ENCODE measurements around the gene SHISAL2A.

The SHISAL2A gene

DNA sequence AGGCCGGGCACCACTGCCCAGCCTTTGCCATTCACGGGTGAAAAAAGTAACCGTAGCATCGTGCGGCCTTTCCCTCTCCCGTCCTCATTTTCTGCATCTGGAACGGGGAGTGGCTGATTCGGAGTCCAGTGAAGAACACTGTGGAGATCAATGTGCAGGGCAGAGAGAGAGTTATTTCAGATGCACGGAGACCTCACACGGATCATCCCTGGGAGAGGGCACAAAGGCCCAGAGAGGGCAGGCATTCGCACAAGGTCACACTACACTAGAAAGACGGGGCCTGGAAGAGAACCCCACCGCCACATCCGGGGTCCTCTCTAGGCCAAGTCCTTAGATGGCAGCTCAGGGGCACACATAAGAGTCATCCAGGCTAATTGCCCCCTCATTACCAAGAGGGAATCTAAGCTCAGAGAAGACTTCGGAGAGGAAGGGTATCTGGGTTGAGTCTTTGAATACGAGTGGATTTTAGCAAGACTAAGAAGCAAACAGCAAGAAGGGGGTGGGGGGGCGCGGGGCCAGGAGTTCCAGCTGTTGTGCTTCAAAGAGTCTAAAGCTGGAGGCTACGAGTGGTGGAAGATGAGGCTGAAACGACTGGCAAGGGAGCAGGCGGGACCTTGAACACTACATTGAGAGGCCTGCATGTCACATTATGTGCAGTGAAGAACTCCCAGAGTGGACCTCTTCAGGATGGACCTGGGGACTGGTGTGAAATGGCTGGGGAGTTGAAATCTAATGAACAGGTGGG, 29.9 kb upstream of the SHISAL2A start:
- Histone ChIP-seq H3K36me3 (ENCODE audit: insufficient read depth, low read length) (peaks cover 35% of the 10 kb centered on the region), H3K79me2 (ENCODE audit: insufficient read depth, low read length) (peaks cover 38% of the 10 kb centered on the region), H3K9me3 (ENCODE audit: insufficient read depth, low read length, severe bottlenecking) (no peaks in the 10 kb centered on the region), H3K4me2 (ENCODE audit: insufficient read depth, low read length) (peak overlapping the region; percentile 73), H3K27ac (ENCODE audit: low read length) (peak overlapping the region; percentile 71), H3K4me3 (ENCODE audit: low read depth in 1 of 2, low read length in 2 of 2) (peak overlapping the region; percentile 48 to 59), H3K27me3 (ENCODE audit: insufficient read depth, low read length, poor library complexity) (no peaks in the 10 kb centered on the region), H2AFZ (ENCODE audit: low read depth, low read length) (peak overlapping the region; percentile 92), H4K20me1 (ENCODE audit: insufficient read depth, low read length) (no peaks in the 10 kb centered on the region), H3K9ac (ENCODE audit: low read depth, low read length) (peak overlapping the region; percentile 62), H3K4me1 (ENCODE audit: insufficient read depth, low read length) (peaks cover 38% of the 10 kb centered on the region)
- peak; percentile 46 for ATAC-seq (ENCODE audit: insufficient read depth, low read depth)
- no peak for TF ChIP-seq EZH2 (IDR thresholded peaks at IDR 0.05; ENCODE audit: borderline replicate concordance, low read depth, low read length, severe bottlenecking)
- TF ChIP-seq, protein P1, sequence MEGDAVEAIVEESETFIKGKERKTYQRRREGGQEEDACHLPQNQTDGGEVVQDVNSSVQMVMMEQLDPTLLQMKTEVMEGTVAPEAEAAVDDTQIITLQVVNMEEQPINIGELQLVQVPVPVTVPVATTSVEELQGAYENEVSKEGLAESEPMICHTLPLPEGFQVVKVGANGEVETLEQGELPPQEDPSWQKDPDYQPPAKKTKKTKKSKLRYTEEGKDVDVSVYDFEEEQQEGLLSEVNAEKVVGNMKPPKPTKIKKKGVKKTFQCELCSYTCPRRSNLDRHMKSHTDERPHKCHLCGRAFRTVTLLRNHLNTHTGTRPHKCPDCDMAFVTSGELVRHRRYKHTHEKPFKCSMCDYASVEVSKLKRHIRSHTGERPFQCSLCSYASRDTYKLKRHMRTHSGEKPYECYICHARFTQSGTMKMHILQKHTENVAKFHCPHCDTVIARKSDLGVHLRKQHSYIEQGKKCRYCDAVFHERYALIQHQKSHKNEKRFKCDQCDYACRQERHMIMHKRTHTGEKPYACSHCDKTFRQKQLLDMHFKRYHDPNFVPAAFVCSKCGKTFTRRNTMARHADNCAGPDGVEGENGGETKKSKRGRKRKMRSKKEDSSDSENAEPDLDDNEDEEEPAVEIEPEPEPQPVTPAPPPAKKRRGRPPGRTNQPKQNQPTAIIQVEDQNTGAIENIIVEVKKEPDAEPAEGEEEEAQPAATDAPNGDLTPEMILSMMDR (IDR thresholded peaks at IDR 0.05; ENCODE audit: borderline replicate concordance, extremely low read depth, low read length, poor library complexity, severe bottlenecking) = no peak
- peak; percentile 36 for DNase-seq

DNA sequence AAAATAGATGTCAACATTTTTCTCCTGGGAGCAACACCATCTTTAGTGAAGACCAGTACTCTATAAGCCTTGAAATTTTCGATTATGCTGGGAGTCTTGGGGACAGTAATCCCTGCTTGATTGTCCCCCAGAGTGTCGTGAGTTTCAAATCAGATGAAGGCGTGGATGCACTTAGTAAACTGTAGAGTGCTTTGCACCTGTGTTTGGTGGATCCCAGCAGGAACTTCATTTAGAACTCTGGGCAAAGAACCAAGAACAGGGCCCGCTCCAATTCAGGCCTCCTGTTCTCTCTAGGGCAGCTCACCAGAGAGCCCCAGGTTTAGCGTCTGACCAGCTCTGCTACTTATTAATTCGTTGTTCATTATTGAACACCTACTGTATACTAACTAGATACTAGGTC, 29.3 kb upstream of the SHISAL2A start:
- Histone ChIP-seq H4K20me1 (ENCODE audit: insufficient read depth, low read length) (no peaks in the 10 kb centered on the region), H3K27me3 (ENCODE audit: insufficient read depth, low read length, poor library complexity) (no peaks in the 10 kb centered on the region), H3K4me2 (ENCODE audit: insufficient read depth, low read length) (peak overlapping the region; percentile 73), H3K4me3 (ENCODE audit: low read depth in 1 of 2, low read length in 2 of 2) (peak overlapping the region in 1 of 2 experiments; percentile 59; a peak in 2 of 4 replicates), H3K4me1 (ENCODE audit: insufficient read depth, low read length) (peaks cover 38% of the 10 kb centered on the region), H3K9me3 (ENCODE audit: insufficient read depth, low read length, severe bottlenecking) (no peaks in the 10 kb centered on the region), H3K27ac (ENCODE audit: low read length) (peak overlapping the region; percentile 71; the same call in 1 of the 2 replicates), H3K9ac (ENCODE audit: low read depth, low read length) (peak overlapping the region; percentile 62), H3K79me2 (ENCODE audit: insufficient read depth, low read length) (peaks cover 38% of the 10 kb centered on the region), H2AFZ (ENCODE audit: low read depth, low read length) (no peak overlapping the region), H3K36me3 (ENCODE audit: insufficient read depth, low read length) (peaks cover 41% of the 10 kb centered on the region)
- no peak for ATAC-seq (ENCODE audit: insufficient read depth, low read depth)
- DNase-seq = no peak
- TF ChIP-seq, protein P1 (IDR thresholded peaks at IDR 0.05; ENCODE audit: borderline replicate concordance, extremely low read depth, low read length, poor library complexity, severe bottlenecking) = no peak
- no peak for TF ChIP-seq EZH2 (IDR thresholded peaks at IDR 0.05; ENCODE audit: borderline replicate concordance, low read depth, low read length, severe bottlenecking)

DNA sequence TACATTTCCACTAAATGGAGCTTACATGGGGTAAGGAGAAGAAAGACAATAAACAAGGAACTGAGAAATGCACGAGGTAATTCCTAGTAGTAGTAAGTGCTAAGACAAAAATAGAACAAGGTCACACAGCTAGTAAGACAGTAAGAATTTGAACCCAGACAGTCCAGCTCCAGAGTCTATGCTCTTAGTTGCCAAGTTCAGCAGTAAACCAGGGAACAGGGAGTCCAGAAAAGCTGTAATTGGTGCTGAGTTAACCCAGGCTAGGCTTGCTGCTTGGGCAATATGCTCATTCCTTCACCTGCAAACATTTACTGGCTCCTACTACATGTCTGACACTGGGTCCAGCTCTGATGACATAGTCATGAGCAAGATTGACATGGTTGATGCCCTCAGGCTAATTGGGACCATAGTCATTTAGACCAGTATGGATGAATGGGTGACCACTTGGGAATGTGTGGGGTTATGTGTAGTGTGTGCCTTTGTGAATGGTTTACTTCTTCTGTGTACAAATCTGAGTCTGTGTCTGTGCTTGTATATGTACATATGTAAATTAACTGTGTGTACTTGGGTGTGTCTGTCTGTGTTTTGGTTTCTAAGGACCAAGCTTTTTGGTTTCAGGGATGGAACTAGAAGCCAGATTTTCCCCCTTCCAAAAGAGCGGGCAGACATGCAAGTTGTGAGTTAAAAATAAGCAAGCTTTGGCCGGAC, 28.8 kb upstream of the SHISAL2A start:
- H3K4me3 ChIP-seq (ENCODE audit: low read depth in 1 of 2, low read length in 2 of 2) = peak overlapping the region in 1 of 2 experiments; percentile 59; a peak in 2 of 4 replicates
- peak overlapping the region; percentile 62; the same call in 1 of the 2 replicates for H3K9ac ChIP-seq (ENCODE audit: low read depth, low read length)
- 0 out of 2 replicates have a peak overlapping the region, but pooled peaks have one; percentile 30 for H3K27ac ChIP-seq (ENCODE audit: low read length)
- TF ChIP-seq, protein P1 (IDR thresholded peaks at IDR 0.05; ENCODE audit: borderline replicate concordance, extremely low read depth, low read length, poor library complexity, severe bottlenecking) = no peak
- no peak for TF ChIP-seq EZH2 (IDR thresholded peaks at IDR 0.05; ENCODE audit: borderline replicate concordance, low read depth, low read length, severe bottlenecking)
- peaks cover 38% of the 10 kb centered on the region for H3K4me1 ChIP-seq (ENCODE audit: insufficient read depth, low read length)
- peak overlapping the region; percentile 73 for H3K4me2 ChIP-seq (ENCODE audit: insufficient read depth, low read length)
- ATAC-seq (ENCODE audit: insufficient read depth, low read depth) (no peak), DNase-seq (no peak)
- H3K27me3 ChIP-seq (ENCODE audit: insufficient read depth, low read length, poor library complexity) = no peaks in the 10 kb centered on the region
- H3K9me3 ChIP-seq (ENCODE audit: insufficient read depth, low read length, severe bottlenecking) = no peaks in the 10 kb centered on the region
- peaks cover 45% of the 10 kb centered on the region for H3K36me3 ChIP-seq (ENCODE audit: insufficient read depth, low read length)
- no peaks in the 10 kb centered on the region for H4K20me1 ChIP-seq (ENCODE audit: insufficient read depth, low read length)
- peaks cover 38% of the 10 kb centered on the region for H3K79me2 ChIP-seq (ENCODE audit: insufficient read depth, low read length)
- H2AFZ ChIP-seq (ENCODE audit: low read depth, low read length) = no peak overlapping the region
